DMS53 treated with DMSO at 0.1 percent for 48 hours (cell line): ENCODE results near the gene NUBPL.
"Not testable (repeated sequence)": the region's sequence is repeated elsewhere in the genome, so short reads cannot be mapped to it uniquely, and the experiment has no call there.

ENCODE experiments used
- DNase-seq: peaks from one replicate; lab custom pipeline; 2025; ENCODE audit not compliant: unreplicated experiment; lab: John Stamatoyannopoulos, UW

Gene NUBPL

GRCh38 chr14:31672709-31673108, 111.5 kb downstream of the NUBPL start:
- no peak for DNase-seq

- no peak for DNase-seq
Measured at GRCh38 chr14:31677052-31677451, 115.8 kb downstream of the NUBPL start.

GRCh38 chr14:31677630-31678029, 116.4 kb downstream of the NUBPL start:
- DNase-seq, result no peak

- no peak for DNase-seq
Measured at GRCh38 chr14:31678421-31679249, 117.4 kb downstream of the NUBPL start.

GRCh38 chr14:31682768-31683167, 121.6 kb downstream of the NUBPL start:
- DNase-seq, result no peak

GRCh38 chr14:31687726-31688125, 126.5 kb downstream of the NUBPL start:
- DNase-seq, result no peak

- no peak for DNase-seq
Measured at GRCh38 chr14:31690056-31690455, 128.9 kb downstream of the NUBPL start.

- DNase-seq, result no peak
Measured at GRCh38 chr14:31692376-31692781, 131.2 kb downstream of the NUBPL start.

GRCh38 chr14:31696378-31696777, 135.2 kb downstream of the NUBPL start:
- no peak for DNase-seq

- DNase-seq, result no peak
Measured at GRCh38 chr14:31699809-31700208, 138.6 kb downstream of the NUBPL start.

- DNase-seq, result no peak
Measured at GRCh38 chr14:31700282-31701074, 139.3 kb downstream of the NUBPL start.

GRCh38 chr14:31702130-31702529, 140.9 kb downstream of the NUBPL start:
- DNase-seq, result no peak

GRCh38 chr14:31703056-31703455, 141.9 kb downstream of the NUBPL start:
- no peak for DNase-seq

- DNase-seq, result no peak
Measured at GRCh38 chr14:31705731-31706130, 144.5 kb downstream of the NUBPL start.

- not testable (repeated sequence) for DNase-seq
Measured at GRCh38 chr14:31708661-31709060, 147.5 kb downstream of the NUBPL start.

GRCh38 chr14:31712244-31713127, 151.3 kb downstream of the NUBPL start:
- DNase-seq, result no peak

- no peak for DNase-seq
Measured at GRCh38 chr14:31716208-31716607, 155.0 kb downstream of the NUBPL start.

GRCh38 chr14:31717294-31718085, 156.3 kb downstream of the NUBPL start:
- DNase-seq, result no peak

GRCh38 chr14:31718585-31718984, 157.4 kb downstream of the NUBPL start:
- no peak for DNase-seq

- no peak for DNase-seq
Measured at GRCh38 chr14:31718985-31719384, 157.8 kb downstream of the NUBPL start.
